ENCODE measurements around the gene PREP.
"Not testable (repeated sequence)": the region's sequence is repeated elsewhere in the genome, so short reads cannot be mapped to it uniquely, and the experiment has no call there.

DNA sequence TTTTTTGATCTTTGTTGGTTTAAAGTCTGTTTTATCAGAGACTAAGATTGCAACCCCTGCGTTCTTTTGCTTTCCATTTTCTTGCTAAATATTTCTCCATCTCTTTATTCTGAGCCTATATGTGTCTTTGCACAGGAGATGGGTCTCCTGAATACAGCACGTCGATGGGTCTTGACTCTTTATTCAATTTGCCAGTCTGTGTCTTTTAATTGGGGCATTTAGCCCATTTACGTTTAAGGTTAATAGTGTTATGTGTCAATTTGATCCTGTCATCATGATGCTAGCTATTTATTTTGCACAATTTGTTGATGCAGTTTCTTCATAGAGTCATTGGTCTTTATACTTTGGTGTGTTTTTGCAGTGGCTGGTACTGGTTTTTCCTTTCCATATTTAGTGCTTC is 171.1 kb downstream of the PREP start:
- TF ChIP-seq POLR2AphosphoS5 (IDR thresholded peaks at IDR 0.05; ENCODE audit: low read depth, low read length); POLR2A (IDR thresholded peaks at IDR 0.05; ENCODE audit: low read depth, low read length); TAF1 (IDR thresholded peaks at IDR 0.05; ENCODE audit: low read depth, low read length); SPI1 (IDR thresholded peaks at IDR 0.05; ENCODE audit: low read depth, low read length); PAX5 (IDR thresholded peaks at IDR 0.05; ENCODE audit: insufficient read depth, low read length, severe bottlenecking); POU2F2 (IDR thresholded peaks at IDR 0.05; ENCODE audit: low read depth, low read length): not testable (repeated sequence)
